Measurements from ENCODE around the gene HIVEP3.

HIVEP3 gene

GRCh38 chr1:41631154-41631553, 287.6 kb downstream of the HIVEP3 start:
- Histone ChIP-seq H3K4me1 (ENCODE audit: insufficient read depth, low read length, severe bottlenecking) (peaks cover 67% of the 10 kb centered on the region), H3K36me3 (ENCODE audit: insufficient read depth, low read length) (peaks cover 3% of the 10 kb centered on the region; the same call in 1 of the 2 replicates), H3K9ac (ENCODE audit: low read length) (no peak overlapping the region; the same call in 1 of the 2 replicates), H3K27ac (ENCODE audit: low read depth, low read length, poor library complexity, severe bottlenecking) (peak overlapping the region; percentile 73), H2AFZ (ENCODE audit: low read length) (no peak overlapping the region), H3K9me3 (ENCODE audit: low read length) (no peaks in the 10 kb centered on the region), H3F3A (ENCODE audit: insufficient read depth, low read length) (no peaks in the 10 kb centered on the region; the same call in 1 of the 2 replicates), H3K9me2 (ENCODE audit: low read depth, low read length) (no peaks in the 10 kb centered on the region), H3K79me2 (ENCODE audit: insufficient read depth, low read length) (peaks cover 13% of the 10 kb centered on the region), H3K4me3 (ENCODE audit: low read depth, low read length, poor library complexity, severe bottlenecking) (no peak overlapping the region), H4K20me1 (ENCODE audit: insufficient read depth, low read length) (no peaks in the 10 kb centered on the region), H3K4me2 (ENCODE audit: low read length) (peak overlapping the region; percentile 28; the same call in 1 of the 2 replicates), H3K27me3 (ENCODE audit: insufficient read depth, low read length) (no peaks in the 10 kb centered on the region)
- TF ChIP-seq, protein P1, sequence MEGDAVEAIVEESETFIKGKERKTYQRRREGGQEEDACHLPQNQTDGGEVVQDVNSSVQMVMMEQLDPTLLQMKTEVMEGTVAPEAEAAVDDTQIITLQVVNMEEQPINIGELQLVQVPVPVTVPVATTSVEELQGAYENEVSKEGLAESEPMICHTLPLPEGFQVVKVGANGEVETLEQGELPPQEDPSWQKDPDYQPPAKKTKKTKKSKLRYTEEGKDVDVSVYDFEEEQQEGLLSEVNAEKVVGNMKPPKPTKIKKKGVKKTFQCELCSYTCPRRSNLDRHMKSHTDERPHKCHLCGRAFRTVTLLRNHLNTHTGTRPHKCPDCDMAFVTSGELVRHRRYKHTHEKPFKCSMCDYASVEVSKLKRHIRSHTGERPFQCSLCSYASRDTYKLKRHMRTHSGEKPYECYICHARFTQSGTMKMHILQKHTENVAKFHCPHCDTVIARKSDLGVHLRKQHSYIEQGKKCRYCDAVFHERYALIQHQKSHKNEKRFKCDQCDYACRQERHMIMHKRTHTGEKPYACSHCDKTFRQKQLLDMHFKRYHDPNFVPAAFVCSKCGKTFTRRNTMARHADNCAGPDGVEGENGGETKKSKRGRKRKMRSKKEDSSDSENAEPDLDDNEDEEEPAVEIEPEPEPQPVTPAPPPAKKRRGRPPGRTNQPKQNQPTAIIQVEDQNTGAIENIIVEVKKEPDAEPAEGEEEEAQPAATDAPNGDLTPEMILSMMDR (IDR thresholded peaks at IDR 0.05; ENCODE audit: low read length), result no peak
- TF ChIP-seq EZH2 (IDR thresholded peaks at IDR 0.05; ENCODE audit: borderline replicate concordance, low read length), result no peak

- H3K9ac ChIP-seq (ENCODE audit: low read length), result no peak overlapping the region
- no peaks in the 10 kb centered on the region for H3K9me3 ChIP-seq (ENCODE audit: low read length)
- no peaks in the 10 kb centered on the region; the same call in 1 of the 2 replicates for H3F3A ChIP-seq (ENCODE audit: insufficient read depth, low read length)
- H3K9me2 ChIP-seq (ENCODE audit: low read depth, low read length), result no peaks in the 10 kb centered on the region
- no peak overlapping the region for H2AFZ ChIP-seq (ENCODE audit: low read length)
- H3K79me2 ChIP-seq (ENCODE audit: insufficient read depth, low read length), result peaks cover under 1% of the 10 kb centered on the region; the same call in 1 of the 2 replicates
- H3K4me2 ChIP-seq (ENCODE audit: low read length), result no peak overlapping the region
- no peaks in the 10 kb centered on the region for H3K27me3 ChIP-seq (ENCODE audit: insufficient read depth, low read length)
- TF ChIP-seq, protein P1 (IDR thresholded peaks at IDR 0.05; ENCODE audit: low read length), result no peak
- no peak for TF ChIP-seq EZH2 (IDR thresholded peaks at IDR 0.05; ENCODE audit: borderline replicate concordance, low read length)
- H3K4me3 ChIP-seq (ENCODE audit: low read depth, low read length, poor library complexity, severe bottlenecking), result no peak overlapping the region
- peak overlapping the region; percentile 35 for H3K27ac ChIP-seq (ENCODE audit: low read depth, low read length, poor library complexity, severe bottlenecking)
- peaks cover 3% of the 10 kb centered on the region; the same call in 1 of the 2 replicates for H3K36me3 ChIP-seq (ENCODE audit: insufficient read depth, low read length)
- no peaks in the 10 kb centered on the region for H4K20me1 ChIP-seq (ENCODE audit: insufficient read depth, low read length)
- H3K4me1 ChIP-seq (ENCODE audit: insufficient read depth, low read length, severe bottlenecking), result peaks cover 58% of the 10 kb centered on the region
Observed at GRCh38 chr1:41629571-41629970, 289.2 kb downstream of the HIVEP3 start.

GRCh38 chr1:41629141-41629540, 289.6 kb downstream of the HIVEP3 start:
- Histone ChIP-seq H3K9me2 (ENCODE audit: low read depth, low read length) (no peaks in the 10 kb centered on the region), H3K4me2 (ENCODE audit: low read length) (no peak overlapping the region), H4K20me1 (ENCODE audit: insufficient read depth, low read length) (no peaks in the 10 kb centered on the region), H3K9me3 (ENCODE audit: low read length) (no peaks in the 10 kb centered on the region), H3K36me3 (ENCODE audit: insufficient read depth, low read length) (peaks cover 3% of the 10 kb centered on the region; the same call in 1 of the 2 replicates), H3K9ac (ENCODE audit: low read length) (no peak overlapping the region), H3K4me3 (ENCODE audit: low read depth, low read length, poor library complexity, severe bottlenecking) (no peak overlapping the region), H3F3A (ENCODE audit: insufficient read depth, low read length) (no peaks in the 10 kb centered on the region; the same call in 1 of the 2 replicates), H3K4me1 (ENCODE audit: insufficient read depth, low read length, severe bottlenecking) (peaks cover 58% of the 10 kb centered on the region), H2AFZ (ENCODE audit: low read length) (no peak overlapping the region), H3K27ac (ENCODE audit: low read depth, low read length, poor library complexity, severe bottlenecking) (peak overlapping the region; percentile 35), H3K27me3 (ENCODE audit: insufficient read depth, low read length) (no peaks in the 10 kb centered on the region), H3K79me2 (ENCODE audit: insufficient read depth, low read length) (no peaks in the 10 kb centered on the region)
- TF ChIP-seq, protein P1 (IDR thresholded peaks at IDR 0.05; ENCODE audit: low read length), result no peak

Data from OCI-LY1 (cell line).